NT2/D1 (cell line): Measurements from ENCODE around the gene BACE2.

Experiments
- SUZ12 ChIP-seq: IDR thresholded peaks from 2 replicates; pipeline ENCODE4 v1.6.1; 2011; ENCODE audit not compliant: insufficient read length, insufficient read depth; ENCODE audit errors: extremely low read depth
- YY1 ChIP-seq: IDR thresholded peaks from 2 replicates; pipeline ENCODE4 v1.6.1; 2011; ENCODE audit not compliant: insufficient read length, insufficient read depth
- ZNF274 ChIP-seq: IDR thresholded peaks from 2 replicates; pipeline ENCODE4 v1.6.1; 2011; ENCODE audit warnings: mild to moderate bottlenecking, low read depth, low read length

GRCh38 chr21:41269535-41269934, 101.6 kb downstream of the BACE2 start:
- TF ChIP-seq ZNF274 = no peak
- no peak for TF ChIP-seq YY1
- no peak for TF ChIP-seq SUZ12
